CD4-positive, alpha-beta T cell treated with Interleukin-2 at 100 ng/mL for 4 hours (primary cell): ENCODE results near the gene OSBPL10.

ENCODE experiments used
- DNase-seq: peaks from one replicate; pipeline ENCODE4 v3.0.0-alpha.2; 2020; ENCODE audit warnings: low spot score

OSBPL10 gene

DNA sequence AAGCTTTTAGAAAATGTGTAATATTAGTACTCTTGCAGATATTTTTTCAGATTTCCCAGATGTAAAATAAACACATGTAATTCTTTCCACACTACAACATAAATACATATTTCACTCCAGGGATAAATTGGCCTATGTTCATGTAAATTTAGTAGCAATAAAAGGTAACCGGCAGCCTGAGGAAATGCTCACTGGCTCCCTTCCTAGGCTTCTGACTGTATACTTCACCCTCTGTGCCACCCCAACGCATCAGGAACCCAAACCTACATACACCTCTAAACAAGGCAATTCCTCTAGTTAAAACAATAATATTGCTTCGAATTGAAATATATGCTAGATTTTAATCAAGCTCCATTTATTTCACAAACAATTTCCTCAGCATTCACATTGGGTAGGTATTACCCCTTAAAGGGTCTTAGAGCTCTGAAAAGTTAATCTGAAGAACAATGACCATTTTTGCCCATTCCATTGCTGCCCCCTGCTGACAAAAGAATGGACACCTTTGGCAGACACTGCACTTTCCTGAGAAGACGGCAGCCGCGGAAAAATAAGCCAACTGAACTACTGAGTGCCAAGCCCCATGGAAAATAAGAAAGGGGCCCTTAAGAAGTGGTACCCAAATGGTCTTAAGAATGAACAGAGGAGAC is 212.5 kb downstream of the OSBPL10 start:
- peak; percentile 54 for DNase-seq

DNA sequence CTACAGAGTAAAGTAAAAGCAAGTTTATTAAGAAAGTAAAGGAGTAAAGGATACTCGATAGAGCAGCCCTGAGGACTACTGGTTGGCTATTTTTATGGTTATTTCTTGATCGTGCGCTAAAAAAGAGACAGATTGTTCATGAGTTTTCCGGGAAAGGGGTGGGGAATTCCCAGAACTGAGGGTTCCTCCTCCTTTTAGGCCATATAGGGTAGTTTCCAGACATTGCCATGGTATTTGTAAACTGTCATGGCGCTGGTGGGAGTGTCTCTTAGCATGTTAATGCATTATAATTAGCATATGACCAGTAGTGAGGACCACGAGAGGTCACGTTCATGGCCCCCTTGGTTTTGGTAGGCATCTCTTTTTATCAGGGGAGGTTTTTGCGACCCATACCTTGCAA is 213.1 kb downstream of the OSBPL10 start:
- no peak for DNase-seq

DNA sequence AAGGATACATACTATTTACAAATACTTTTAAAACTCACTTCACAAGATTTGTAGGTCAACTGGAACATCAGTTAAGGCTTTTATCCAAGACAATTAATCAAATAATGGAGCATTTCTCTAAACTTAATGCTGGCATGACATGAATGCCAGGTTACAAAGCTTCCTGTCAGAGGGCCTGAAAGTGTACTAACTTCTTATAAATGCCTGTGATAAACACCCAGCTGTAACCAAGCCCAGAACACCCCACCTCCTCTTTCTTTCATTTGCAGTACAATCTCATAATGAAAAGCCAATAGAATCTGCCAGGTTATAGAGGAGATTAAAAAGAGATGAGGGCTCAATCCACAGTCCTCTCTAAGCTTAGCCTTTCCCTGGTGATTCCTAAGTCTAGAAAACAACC is 214.4 kb downstream of the OSBPL10 start:
- no peak for DNase-seq

DNA sequence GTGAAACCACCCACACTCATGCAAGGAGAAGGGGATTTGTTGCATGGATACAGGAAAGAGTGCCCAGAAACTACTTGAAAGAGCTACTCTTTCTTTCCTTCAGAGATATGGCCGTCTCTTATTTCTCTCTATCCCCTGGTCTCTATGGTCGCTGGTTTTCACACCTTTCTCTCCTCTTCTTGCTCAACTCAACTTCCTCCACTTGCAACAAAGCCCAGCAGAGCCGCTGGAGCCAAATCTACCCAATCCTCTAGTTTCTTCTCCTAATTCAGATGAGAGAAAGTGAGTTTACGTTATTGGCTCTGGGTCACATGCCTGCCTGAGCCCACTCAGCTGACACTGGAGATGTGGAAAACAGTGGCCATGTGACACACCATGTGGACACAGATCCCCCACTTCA is 215.2 kb downstream of the OSBPL10 start:
- no peak for DNase-seq

DNA sequence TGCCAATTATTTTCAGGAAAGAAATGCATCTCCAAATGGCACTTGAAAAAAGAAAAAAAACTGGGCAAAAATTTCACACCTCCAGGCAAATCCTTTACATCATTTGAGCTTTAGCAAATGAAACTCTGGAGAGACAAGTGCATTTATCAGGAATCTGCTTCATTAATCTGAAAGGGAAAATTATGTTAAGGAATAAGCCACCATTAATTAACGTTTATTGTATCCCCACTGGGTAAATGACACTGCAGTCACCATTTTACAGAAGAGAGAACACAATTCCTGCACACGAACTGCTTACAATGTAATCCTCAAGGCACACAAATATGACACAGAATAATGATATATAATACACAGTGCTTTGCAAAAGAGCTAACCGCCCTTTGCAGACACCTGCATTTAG is 217.3 kb downstream of the OSBPL10 start:
- no peak for DNase-seq

DNA sequence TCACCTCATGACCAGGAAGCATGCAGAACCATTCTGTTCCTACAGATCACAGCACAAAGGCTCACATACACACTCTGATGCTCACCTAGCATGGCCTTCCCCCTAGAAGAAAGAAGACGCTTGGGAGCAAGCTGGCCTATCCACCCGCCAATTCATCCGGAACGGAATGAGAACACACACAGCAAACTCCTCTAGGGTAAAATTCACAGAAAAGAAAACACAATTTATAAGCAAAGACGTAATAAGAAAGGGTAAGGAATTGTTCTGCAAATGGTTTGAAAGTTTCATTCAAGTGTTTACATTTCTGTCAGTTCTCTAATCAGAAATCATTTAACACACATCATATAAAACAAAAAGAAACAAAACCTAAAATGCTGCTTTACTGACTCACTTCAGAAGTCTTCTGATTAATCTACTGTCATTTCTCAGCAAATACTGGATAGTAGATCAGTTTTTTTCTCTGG is 218.1 kb downstream of the OSBPL10 start:
- DNase-seq: no peak

DNA sequence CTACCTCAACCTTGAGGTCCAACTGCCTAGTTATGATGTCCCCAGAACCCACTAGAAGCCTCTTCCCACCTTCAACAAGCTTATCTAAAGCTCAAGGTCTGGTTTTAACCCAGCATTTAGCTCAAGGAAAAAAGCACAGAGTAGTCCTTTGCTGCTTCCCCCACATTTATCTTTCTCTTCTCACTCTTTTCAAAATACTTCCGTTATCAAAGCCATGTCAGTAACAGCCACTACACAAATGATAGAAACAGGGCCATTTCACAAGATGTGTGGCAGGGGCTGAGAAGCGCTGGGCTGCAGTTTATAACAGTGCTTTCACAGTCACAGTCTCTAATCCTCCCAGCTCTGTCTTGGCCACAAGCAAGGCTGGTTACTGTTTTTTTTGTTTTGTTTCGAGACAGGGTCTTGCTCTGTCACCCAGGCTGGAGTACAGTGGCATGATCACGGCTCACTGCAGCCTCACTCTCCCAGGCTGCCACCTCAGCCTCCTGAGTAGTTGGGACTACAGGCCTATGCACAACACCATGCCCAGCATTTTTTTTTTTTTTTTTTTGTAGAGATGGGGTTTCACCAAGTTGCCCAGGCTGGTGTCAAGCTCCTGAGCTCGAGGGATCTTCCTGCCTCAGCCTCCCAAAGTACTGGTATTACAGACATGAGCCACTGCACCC is 218.8 kb downstream of the OSBPL10 start:
- DNase-seq: no peak

DNA sequence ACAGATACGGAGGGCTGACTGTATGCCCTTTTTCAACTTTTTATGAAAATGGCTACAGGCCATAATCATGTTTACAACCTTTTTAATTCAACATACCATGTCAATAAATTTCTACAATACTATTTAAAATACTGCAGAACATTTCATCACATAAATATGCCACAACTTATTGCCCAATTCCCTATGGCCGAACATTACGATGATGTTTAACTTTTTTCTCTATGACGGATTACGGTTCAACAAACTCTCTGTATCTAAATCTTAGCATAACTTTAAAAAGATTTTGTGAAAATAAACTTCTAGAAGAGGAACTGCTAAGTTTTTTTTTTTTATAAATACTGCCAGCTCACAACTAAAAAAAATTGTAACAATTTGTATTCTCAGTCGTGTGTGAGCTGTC is 220.4 kb downstream of the OSBPL10 start:
- no peak for DNase-seq

DNA sequence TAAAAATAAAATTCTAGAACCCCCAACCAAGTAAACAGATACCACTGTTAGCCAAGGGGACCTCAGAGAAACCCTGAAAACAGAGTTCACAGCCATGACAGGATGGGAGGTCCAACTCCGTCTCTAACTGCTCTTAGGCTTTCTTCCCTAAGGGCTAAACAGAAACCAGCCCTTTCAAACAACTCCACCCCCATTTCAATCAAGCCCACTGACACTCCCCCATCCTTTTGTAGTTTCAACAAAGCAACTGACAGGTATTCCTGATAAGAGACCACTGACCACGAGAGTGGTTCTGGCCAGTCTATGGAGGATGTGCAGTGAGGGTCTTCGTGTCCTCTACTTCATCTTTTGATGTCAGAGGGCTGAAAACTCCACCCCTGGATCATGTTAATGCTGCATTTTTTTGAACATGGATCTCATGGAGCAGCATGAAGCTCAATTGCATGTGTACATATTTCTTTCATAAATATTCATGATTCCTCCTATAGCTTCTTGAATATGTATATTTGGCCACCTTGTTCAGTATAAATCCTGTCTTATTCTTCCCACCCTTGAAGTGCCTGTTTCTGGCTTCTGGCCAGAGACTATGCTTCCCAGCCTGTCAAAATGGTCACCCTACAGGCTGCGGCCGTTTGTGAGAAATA is 222.6 kb downstream of the OSBPL10 start:
- no peak for DNase-seq

DNA sequence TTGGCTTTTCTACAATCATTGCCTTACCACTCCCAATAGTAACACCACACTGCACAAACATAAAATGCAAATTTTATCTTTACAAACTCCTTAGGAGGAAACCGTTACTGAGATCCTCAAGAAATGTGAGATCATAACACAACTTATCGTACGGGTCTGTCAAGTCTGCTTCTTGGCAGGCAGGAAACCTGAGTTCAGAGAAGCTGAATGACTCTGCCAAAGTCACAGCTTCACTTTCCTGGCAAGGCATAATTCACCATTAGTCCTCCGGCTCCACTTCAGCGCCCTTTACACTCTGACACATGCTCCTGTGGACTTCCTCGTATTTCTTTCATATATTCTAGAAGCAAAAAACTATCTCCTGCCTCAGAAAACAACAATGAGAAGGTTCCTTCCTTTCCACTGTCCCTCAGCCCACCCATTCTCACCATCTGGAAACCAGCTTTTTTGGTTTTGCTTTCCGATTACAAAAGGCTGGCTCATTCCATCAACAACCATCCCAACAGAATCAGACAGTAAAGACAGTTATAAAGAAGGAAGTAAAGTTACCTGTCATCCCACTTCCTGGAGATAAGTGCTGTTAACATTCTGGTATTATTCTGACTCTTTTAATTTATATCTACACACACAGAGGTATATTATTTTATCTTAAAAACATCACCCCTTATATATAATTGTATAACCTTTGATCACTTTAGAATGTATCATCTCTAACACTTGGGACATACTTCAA is 225.0 kb downstream of the OSBPL10 start:
- peak; percentile 17 for DNase-seq

DNA sequence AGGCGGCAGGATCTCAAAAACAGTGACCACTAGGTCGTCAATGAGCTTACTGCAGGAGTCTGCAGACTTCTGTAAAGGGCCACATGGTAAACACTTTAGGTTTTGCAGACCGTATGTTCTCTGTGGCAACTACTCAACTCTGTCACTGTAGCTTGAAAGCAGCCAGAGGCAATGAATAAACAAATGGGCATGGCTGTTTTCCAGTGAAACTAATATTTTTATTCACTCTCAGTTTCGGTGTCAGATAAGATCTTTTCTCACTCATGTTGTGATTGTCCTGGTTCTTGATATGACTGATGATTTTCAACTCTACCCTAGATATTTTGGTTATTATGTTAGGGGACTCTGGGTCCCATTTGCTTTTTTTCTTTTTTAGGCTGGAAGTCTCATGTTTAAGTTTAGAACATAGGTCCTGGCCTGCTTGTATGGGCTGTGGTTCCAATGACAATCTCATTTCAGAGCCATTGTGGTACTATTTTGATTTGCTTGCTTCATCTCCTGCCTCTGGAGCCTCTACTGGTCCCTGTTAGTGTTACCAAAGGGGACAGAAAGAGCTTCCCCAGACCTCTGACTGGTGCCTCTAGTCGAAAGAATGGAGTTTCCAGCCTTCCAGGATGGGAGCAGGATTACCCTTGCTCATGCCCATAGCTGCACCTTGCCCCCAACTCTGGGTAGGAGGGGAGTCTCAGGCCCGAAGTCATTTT is 226.3 kb downstream of the OSBPL10 start:
- DNase-seq: no peak

DNA sequence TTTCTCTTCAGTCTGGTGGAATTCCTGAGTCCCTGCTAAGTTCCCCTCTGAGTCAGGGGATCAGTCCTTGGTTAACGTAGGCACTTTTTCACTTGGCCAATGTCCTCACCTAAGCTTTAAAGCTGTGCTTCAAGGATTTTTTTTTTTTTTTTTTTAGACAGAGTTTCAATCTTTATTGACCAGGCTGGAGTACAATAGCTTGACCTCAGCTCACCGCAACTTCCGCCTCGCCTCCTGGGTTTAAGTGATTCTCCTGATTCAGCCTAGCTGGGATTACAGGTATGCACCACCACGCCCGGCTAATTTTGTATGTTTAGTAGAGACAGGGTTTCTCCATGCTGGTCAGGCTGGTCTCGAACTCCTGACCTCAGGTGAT is 228.0 kb downstream of the OSBPL10 start:
- DNase-seq: no peak

DNA sequence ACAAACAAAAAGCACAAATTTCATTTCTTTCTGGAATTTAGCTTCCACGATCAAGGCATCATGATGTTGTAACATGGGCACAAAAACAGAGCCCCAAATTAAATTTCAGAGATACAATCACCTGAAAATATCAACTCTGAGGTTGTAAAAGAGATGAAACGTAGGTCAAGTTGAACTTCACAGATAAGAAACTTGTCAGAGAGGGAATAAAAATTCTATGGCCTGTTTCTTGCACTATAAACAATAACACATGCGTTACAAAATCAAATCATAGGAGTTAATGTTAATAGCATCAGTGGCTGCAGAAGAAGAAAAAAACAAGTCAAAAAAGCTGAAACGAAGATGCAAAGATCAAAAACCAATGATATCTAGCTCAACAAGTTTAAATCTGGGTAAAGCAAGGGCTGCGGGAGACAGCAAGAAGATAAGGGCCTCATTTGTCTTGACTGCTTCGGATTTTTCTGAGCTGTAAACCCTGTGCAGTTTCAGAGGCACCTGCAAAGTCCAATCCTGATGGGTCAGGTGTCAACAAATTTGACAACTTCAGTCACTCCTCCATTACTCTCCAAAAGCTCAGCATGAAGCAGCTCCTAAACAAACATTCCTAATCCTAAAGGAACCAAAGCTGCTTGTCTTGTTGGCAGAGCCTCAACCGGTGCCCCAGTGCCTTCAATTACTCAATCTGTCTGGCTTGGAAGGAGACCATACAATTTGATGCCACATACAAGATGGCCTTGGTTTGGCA is 228.6 kb downstream of the OSBPL10 start:
- no peak for DNase-seq

DNA sequence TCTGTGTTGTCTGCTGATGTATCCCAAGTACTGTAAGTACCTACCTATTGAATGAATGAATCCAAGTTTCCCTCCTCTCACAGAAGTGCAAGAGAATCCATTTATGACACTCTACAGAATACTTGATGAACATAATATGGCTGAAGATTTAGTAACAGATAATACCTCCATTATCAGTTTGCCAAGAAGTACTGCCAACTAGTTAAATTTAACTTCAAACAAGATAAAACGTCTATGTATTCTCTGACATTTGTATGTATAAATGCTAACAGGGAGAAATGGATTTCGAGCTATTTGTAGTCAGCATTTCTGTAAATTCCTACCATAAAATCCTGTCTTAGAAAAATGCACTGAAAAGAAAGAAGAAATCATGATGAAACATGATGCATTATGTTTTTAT is 230.7 kb downstream of the OSBPL10 start:
- no peak for DNase-seq

DNA sequence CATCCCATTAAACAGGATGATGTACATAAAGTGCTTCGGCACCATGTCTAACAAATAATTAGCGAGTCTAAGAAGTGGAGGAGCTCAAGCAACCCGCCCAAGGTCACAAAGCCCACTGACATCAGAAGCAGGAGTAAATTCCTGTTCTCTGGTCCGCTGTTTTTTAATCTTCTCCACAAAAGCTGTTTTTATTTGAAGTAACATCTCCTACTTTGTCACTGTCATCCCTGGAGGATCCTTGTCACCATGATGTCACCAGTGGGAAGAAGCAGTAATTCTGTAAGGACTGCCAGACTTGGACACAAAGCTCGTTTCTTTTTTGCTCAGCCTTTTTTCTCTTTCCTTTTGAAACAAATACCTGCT is 232.1 kb downstream of the OSBPL10 start:
- no peak for DNase-seq

DNA sequence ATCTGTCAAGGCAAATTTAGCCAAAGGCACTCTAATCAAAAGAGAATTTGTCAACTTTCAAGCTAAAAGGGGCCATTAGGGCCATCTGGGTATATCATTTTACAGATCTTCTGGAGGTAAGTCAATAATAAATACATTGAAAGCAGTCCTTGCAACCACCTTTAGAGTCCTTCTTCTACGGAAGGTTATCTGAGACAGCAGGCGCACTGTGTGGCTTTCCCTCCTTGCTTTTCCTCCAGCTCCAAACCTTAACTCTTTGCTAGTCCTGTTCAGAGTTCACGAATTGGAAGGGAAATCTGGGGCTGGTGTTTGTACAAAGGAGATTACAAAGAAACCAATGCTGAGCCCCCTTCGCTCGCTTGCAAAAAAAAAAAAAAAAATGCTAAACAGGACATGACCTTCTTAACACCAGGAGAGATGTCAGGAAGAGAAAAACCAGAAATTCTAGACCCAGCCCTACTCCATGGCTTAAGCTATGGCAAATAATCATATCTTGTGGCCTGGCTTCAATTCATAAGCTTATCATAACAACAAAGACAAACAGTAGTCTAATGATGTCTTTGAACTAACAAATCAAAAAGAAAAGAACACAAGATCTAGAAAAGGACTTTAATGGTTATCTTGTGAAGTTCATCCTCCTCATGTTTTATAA is 232.7 kb downstream of the OSBPL10 start:
- DNase-seq: no peak

DNA sequence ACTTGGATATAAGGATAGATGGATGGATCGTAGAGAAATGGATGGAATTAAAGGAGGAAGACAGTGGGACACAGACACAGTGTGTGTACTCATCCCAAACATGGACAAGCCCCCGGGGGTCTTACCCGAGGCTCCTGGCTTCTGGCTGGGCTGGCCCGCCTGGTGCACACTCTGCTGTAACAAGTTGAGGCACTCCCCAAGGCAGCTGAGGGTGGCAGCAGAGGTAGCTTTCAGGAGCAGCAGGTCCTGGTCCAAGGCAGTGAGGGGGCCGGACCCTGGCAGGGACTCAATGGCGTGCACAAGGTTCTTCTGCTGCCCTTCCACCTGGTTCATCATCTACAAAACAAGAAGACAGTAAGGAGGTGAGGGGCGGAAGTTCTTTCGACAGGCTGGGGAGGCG is 233.3 kb downstream of the OSBPL10 start:
- no peak for DNase-seq

DNA sequence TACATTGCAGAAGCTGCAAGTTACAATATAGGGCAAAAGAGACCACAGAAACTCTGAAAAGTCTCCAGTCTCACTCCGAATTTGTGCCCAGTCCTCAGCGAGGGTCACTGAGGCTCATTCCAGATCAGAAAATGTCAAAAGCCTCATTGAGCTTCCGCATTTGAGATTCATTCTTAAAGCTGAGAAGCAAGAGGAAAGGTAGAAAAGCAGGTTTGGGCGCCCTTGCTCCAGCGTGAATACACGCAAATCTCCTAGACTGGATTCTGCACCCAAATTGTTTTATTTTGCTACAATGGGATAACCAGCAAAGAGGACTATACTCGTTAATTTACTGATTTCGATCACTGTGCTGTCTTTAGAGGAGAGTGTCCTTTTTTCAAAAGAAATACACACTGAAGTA is 236.1 kb downstream of the OSBPL10 start:
- no peak for DNase-seq

DNA sequence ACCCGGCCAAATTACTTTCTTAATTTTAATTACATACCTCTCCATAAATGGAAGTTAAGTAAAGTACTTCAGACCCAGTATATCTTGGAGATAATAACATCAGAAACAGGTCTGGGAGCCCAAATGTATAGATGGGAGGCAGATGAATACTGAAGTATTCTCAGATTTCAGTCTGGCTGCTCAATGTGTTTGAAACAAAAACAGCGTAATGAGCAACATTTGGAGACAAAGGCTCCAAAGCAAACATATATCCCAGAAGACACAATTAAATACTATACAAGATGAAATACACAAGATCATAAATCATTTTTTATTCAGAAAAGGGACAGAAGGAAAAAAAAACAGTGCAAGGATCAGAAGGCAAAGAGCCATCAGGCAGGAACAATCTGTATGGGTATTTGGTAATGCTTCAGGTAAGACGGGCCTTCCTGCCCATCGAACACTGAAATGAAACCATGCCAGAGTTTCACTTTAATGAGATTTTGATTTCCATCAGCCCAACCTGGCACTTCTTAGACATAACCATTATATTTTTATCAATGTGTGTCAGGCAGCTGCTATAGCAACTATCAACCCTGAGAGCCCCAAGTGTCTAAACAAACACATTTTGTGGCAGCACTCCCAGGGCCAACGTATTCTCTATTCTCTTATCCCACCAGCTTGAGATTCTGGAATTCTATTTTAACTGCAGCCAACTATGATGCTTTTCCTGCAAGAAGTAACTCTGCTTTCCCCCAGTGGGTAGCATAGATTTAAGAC is 237.6 kb downstream of the OSBPL10 start:
- no peak for DNase-seq

DNA sequence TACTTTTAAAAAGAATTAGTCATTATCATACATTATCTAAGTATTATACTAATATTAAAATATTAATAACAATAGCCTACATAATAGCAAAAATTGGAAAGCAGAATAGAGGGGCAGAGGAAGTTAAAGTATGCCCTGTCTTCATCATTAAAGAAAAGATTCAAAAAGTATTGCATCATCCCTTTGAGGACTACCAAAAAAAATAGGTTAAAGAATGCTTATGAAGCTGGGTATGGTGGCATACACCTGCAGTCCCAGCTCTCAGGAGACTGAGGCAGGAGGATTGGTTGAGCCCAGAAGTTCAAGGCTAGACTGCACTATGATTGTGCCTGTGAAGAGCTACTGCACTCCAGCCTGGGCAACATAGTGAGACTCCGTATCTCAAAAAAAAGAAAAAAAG is 240.7 kb downstream of the OSBPL10 start:
- DNase-seq: no peak
